Jurkat, Clone E6-1 (cell line): Measurements from ENCODE around the gene RACK1.

Experiments used
- DNase-seq: peaks from one replicate; pipeline ENCODE4 v3.0.0-alpha.2; 2011; ENCODE audit warnings: low read depth, low spot score
- H3K4me3 ChIP-seq: 2 replicates; pipeline ENCODE4 v1.5.1; 2011; ENCODE audit warnings: mild to moderate bottlenecking, low read length, control low read depth, moderate library complexity

Gene RACK1

GRCh38 chr5:181189363-181189961, 54.2 kb downstream of the RACK1 start:
- H3K4me3 ChIP-seq, result peak overlapping the region; percentile 66
- peak; percentile 58 for DNase-seq

- DNase-seq, result peak; percentile 78
- H3K4me3 ChIP-seq, result peak overlapping the region; percentile 66
Observed at GRCh38 chr5:181188700-181189362, 54.9 kb downstream of the RACK1 start.

GRCh38 chr5:181187500-181188213, 56.0 kb downstream of the RACK1 start:
- H3K4me3 ChIP-seq, result no peak overlapping the region
- no peak for DNase-seq

GRCh38 chr5:181186986-181187499, 56.7 kb downstream of the RACK1 start:
- DNase-seq, result no peak
- H3K4me3 ChIP-seq, result no peak overlapping the region
